HG02938 (cell line): ENCODE results near the gene GPX3.

Experiments used
- ATAC-seq: cut with Tn5 transposase; IDR thresholded peaks from one replicate; pipeline ENCODE4 v1.9.1; 2021; ENCODE audit warnings: mild to moderate bottlenecking, moderate library complexity; ENCODE audit not compliant: unreplicated experiment

The GPX3 gene

DNA sequence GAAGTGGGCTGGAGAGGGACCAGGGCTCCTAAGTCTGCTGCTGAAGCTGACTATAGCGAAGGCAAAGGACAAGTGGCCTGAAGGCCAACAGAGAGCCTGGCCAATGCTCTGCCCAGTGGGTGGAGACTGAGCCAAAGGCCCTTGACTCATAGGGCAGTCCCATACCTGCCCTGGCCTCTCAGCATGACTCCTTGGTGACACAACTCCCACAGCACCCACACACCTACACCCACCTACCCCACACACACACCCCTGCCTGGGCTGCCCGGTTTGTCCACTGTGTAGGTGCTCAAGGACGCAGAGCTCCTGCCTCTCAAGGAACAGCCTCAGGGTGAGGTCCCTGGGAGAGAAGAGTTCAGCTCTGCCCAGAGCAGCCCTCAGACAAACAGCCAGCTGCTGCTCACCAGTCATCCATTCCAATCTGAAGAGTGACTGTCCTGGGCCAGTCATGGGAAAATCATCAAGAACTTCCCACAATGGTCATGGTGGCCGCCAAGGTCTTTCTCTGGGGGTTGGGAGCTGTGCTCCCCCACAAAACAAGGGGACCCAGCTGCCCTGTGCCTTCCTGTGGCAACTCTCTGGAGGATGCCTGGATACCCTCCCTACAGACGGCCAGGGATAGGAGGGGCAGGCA is 55.4 kb downstream of the GPX3 start:
- no peak for ATAC-seq

- ATAC-seq: no peak
Measured at GRCh38 chr5:151076616-151077015, 56.2 kb downstream of the GPX3 start.

DNA sequence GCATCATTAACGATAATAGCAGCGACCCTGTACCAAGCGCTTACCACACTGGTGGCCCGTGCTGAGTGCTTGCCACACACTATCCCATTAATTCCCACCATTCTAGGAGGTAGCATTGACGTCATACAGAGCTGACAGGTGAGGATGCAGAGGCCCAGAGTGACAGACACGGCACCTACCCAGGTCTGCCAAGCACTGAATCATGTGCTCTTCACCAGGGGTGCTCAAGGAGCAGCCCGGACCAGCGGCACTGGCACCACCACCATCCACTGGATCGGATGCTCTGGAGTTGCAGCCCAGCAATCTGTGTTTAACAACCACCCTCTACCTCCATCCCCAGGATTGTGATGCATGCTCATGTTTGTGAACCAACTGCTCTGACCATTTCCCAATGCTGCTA is 57.0 kb downstream of the GPX3 start:
- ATAC-seq: no peak

GRCh38 chr5:151077967-151078366 is 57.6 kb downstream of the GPX3 start:
- no peak for ATAC-seq
